ENCODE measurements around the gene HGFAC. TPM values are rescaled to one million over a fixed set of nuclear protein-coding genes. Genes with fewer than 3 reads are reported as not detected.

Gene HGFAC
- total and polyA plus RNA-seq, 10 of the 15 experiments (the other 5 are each of a cell fraction or from before 2014, with no cell fraction given), result 0.38 TPM; not detected in 9

- no peak for TF ChIP-seq IRF5 (IDR thresholded peaks at IDR 0.05; ENCODE audit: borderline replicate concordance)
- no peak for TF ChIP-seq E2F4 (IDR thresholded peaks at IDR 0.05; ENCODE audit: low read depth, low read length)
Observed at GRCh38 chr4:3438847-3439180, 3.0 kb upstream of the HGFAC start (continued).

- ChIA-PET POLR2A (no interaction called here), RAD21 (ENCODE audit: unreplicated experiment) (interaction anchor here (0.9 to 1.4 kb wide), 2 partner anchors 13 to 85 kb away, joined by 3 read pairs; no protein-coding TSS in a partner anchor), CTCF (interaction anchor here (7.0 kb wide), 1 partner anchor 94 kb away, joined by 81 read pairs; no protein-coding TSS in a partner anchor), SMC1A (ENCODE audit: uncharacterized antibody, unreplicated experiment) (interaction anchor here (5.8 kb wide), 1 partner anchor 94 kb away, joined by 35 read pairs; no protein-coding TSS in a partner anchor)
- no peak for ATAC-seq
- no peak overlapping the region for H3K4me3 ChIP-seq
- no peak overlapping the region for H3K4me2 ChIP-seq (ENCODE audit: control insufficient read depth, insufficient read depth)
- no peak overlapping the region for H2AFZ ChIP-seq (ENCODE audit: control insufficient read depth, low read depth, low read length)
- no peaks in the 10 kb centered on the region for H4K20me1 ChIP-seq (ENCODE audit: control insufficient read depth, insufficient read depth)
- H3K9me3 ChIP-seq (replicated peaks; ENCODE audit: control insufficient read depth, insufficient read depth, low read length), result no peaks in the 10 kb centered on the region
- H3K27me3 ChIP-seq (replicated peaks in 1 of 2; ENCODE audit: control insufficient read depth in 2 of 2, insufficient read depth in 2 of 2, low read length in 1 of 2), result no peaks in the 10 kb centered on the region
- intact Hi-C loops (cut with micrococcal nuclease; ENCODE audit: unreplicated experiment), result no loop called here
- H3K27ac ChIP-seq (ENCODE audit: control insufficient read depth, insufficient read depth), result no peak overlapping the region
- no TSS peak for BruUV-seq (replicated peaks)
- 48% methylated on average over 10 of the region's 16 CpGs for WGBS (ENCODE audit: insufficient coverage, insufficient replicate concordance, low lambda C conversion rate, missing lambda C conversion rate)
- no peak for FAIRE-seq
- H3K36me3 ChIP-seq (ENCODE audit: control insufficient read depth in 2 of 2, insufficient read depth in 2 of 2, low read length in 1 of 2), result no peaks in the 10 kb centered on the region
- DNase-seq (ENCODE audit: low read depth, low spot score), result no peak
- in situ Hi-C loops (cut with MboI), result no loop called here
- H3K9ac ChIP-seq (ENCODE audit: control insufficient read depth, insufficient read depth, low read length), result no peak overlapping the region
- no peaks in the 10 kb centered on the region for H3K79me2 ChIP-seq (ENCODE audit: control insufficient read depth, insufficient read depth, low read length)
- H3K4me1 ChIP-seq (ENCODE audit: control insufficient read depth, insufficient read depth, low read length), result no peaks in the 10 kb centered on the region
- TF ChIP-seq TBL1XR1 (IDR thresholded peaks at IDR 0.05; ENCODE audit: low read depth, low read length) (no peak), GATAD2B (conservative IDR thresholded peaks at IDR 0.05; ENCODE audit: low read depth) (no peak), ZNF207 (IDR thresholded peaks at IDR 0.05; ENCODE audit: borderline replicate concordance) (no peak), REST (IDR thresholded peaks at IDR 0.05; ENCODE audit: low read depth, low read length) (no peak), HCFC1 (IDR thresholded peaks at IDR 0.05; ENCODE audit: low read length) (no peak), MAX (IDR thresholded peaks at IDR 0.05; ENCODE audit: low read depth, low read length) (no peak), PKNOX1 (IDR thresholded peaks at IDR 0.05) (no peak), YBX1 (IDR thresholded peaks at IDR 0.05) (no peak), ZBTB33 (IDR thresholded peaks at IDR 0.05) (no peak), RELA (IDR thresholded peaks at IDR 0.05; ENCODE audit: borderline replicate concordance, partially characterized antibody) (no peak), BCL11A (IDR thresholded peaks at IDR 0.05; ENCODE audit: low read depth, low read length) (no peak), NFXL1 (IDR thresholded peaks at IDR 0.05; ENCODE audit: borderline replicate concordance) (no peak), WRNIP1 (IDR thresholded peaks at IDR 0.05; ENCODE audit: borderline replicate concordance, low read depth, low read length) (no peak)
Observed at GRCh38 chr4:3439391-3439790, 2.4 kb upstream of the HGFAC start.

Measured in GM12878 (cell line).